Stimulated activated CD8-positive, alpha-beta memory T cell treated with anti-CD3 and anti-CD28 coated beads, Interleukin-12 subunit alpha, Interleukin-12 subunit beta, amount 100 ng/mL, for 4 hours (primary cell): Measurements from ENCODE around the gene MEI1.
A peak's percentile ranks its signal among the peaks of the same experiment; 100 is the strongest.
"Not testable (repeated sequence)": the region's sequence is repeated elsewhere in the genome, so short reads cannot be mapped to it uniquely, and the experiment has no call there.

ENCODE experiments used
- DNase-seq: peaks from one replicate; pipeline ENCODE4 v3.0.0-alpha.2; 2020; ENCODE audit warnings: low read depth

Gene MEI1

DNA sequence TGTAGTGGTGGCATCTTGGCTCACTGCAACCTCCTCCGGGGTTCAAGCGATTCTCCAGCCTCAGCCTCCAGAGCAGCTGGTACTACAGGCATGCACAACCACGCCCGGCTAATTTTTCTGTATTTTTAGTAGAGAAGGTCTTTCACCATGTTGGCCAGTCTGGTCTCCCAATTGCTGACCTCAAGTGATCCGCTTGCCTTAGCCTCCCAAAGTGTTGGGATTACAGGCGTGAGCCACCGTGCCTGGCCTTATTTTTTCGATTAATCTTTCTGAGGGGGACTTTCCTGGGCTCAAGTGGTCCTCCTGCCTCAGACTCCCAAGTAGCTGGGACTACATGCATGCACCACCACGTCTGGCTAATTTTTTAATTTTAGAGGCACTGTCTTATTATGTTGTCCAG is 16.3 kb upstream of the MEI1 start:
- DNase-seq, result no peak

- no peak for DNase-seq
Measured at GRCh38 chr22:41683616-41684015, 15.7 kb upstream of the MEI1 start.

DNA sequence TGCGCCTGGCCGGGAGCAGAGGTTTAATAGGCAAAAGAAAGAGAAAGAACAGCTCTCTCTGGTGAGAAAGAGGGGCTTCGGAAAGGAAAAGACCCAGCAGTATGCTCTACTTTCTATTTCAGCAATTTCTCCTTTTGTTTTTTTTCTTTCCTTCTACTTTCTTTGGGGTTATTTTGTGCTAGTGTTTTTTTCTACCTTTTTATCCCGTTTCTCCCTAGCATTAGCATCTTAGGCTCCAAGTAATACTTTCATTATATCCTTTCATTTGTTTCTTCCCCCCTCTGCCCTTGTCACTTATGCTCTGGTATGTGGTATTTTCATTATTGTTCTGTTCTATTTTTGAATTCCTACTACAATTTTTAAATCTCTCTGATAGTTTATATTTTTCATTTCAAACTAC is 15.1 kb upstream of the MEI1 start:
- no peak for DNase-seq

DNA sequence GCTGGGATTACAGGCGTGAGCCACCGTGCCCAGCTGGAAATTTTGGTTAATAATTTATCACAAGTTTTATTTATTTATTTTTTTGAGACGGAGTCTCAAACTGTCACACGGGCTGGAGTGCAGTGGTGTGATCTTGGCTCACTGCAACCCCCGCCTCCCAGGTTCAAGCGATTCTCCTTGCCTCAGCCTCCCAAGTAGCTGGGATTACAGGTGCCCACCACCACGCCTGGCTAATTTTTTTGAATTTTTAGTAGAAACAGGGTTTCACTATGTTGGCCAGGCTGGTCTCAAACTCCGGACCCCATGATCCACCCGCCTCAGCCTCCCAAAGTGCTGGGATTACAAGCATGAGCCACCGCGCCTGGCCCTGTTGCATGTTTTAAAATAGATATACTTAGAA is 12.4 kb upstream of the MEI1 start:
- not testable (repeated sequence) for DNase-seq

- DNase-seq, result no peak
Measured at GRCh38 chr22:41687901-41688364, 11.4 kb upstream of the MEI1 start.

- peak; percentile 85 for DNase-seq
Measured at GRCh38 chr22:41688365-41689211, 10.7 kb upstream of the MEI1 start, which contains the start of gene SNU13. TSS of gene SNU13 (minus strand) at chr22:41688867. CDS start at chr22:41688796, 71 bp downstream.

- DNase-seq, result no peak
Measured at GRCh38 chr22:41690476-41690875, 8.8 kb upstream of the MEI1 start.

DNA sequence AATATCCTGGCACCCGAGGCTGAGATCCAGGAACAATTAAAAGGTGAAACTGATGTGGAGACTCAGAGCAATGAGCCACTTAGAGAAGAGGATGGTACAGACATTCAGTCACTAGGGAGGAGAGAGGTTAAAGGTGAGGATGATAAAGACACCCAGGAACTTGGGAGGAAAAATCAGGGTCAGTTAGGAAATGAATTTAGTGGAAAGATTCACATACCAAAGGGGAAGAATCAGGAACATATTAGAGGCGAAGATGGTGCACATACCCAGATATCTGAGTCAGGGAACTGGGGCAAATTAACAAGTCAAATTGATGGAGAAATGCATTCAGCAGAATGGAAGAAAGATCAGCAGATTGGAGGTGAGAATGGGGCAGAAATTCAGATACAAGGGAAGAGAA is 4.1 kb upstream of the MEI1 start:
- no peak for DNase-seq

DNA sequence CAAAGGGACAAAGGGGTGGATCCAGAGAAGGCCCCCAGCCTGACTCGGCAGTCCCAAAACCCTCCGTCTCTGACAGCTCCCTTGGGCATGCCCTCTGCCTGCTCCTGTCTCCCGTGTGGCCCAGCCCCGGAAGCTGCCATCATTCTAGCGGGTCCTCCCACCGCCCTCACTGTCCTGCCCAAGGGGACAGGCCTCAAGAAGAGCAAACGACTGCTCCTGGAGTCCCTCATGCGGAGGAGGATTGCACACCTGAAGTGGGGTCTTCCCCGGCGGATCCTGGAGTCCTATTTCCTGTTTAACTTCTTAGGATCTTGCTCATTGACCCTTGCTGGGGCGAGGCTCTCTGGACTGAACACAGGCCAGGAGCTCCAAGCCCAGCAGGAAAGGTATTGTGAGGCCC is 2.6 kb upstream of the MEI1 start:
- DNase-seq, result no peak

GRCh38 chr22:41697126-41697775 is 2.1 kb upstream of the MEI1 start:
- peak; percentile 76 for DNase-seq

GRCh38 chr22:41700108-41700364 is 733 bp downstream of the MEI1 start:
- DNase-seq, result no peak

- no peak for DNase-seq
Measured at GRCh38 chr22:41702763-41703162, 3.5 kb downstream of the MEI1 start.

DNA sequence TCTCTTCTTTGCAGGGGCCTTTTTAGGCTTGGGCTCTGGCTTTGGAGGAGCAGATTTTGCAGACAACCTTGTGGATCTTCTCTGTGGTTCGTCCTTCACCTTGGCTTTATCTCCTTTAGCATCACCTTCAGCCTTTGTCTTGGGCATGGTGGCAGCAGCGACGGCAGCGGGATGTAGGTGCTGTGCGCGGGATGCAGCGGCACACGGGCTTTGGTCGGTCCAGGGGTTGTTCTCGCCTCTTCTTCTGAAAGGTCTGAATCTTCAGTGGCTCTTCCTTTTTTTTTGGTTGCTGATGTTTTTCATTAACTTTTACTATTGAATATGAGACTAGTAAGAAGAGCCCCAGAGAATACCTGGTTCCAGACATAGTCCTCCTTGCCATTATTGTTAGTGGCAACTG is 10.0 kb downstream of the MEI1 start:
- no peak for DNase-seq

GRCh38 chr22:41713004-41713403 is 13.7 kb downstream of the MEI1 start:
- no peak for DNase-seq

- DNase-seq, result no peak
Measured at GRCh38 chr22:41722496-41722895, 23.2 kb downstream of the MEI1 start.

- no peak for DNase-seq
Measured at GRCh38 chr22:41725510-41726110, 26.3 kb downstream of the MEI1 start.

GRCh38 chr22:41731609-41732008 is 32.3 kb downstream of the MEI1 start:
- DNase-seq, result no peak

- DNase-seq, result no peak
Measured at GRCh38 chr22:41732096-41732772, 32.9 kb downstream of the MEI1 start.

DNA sequence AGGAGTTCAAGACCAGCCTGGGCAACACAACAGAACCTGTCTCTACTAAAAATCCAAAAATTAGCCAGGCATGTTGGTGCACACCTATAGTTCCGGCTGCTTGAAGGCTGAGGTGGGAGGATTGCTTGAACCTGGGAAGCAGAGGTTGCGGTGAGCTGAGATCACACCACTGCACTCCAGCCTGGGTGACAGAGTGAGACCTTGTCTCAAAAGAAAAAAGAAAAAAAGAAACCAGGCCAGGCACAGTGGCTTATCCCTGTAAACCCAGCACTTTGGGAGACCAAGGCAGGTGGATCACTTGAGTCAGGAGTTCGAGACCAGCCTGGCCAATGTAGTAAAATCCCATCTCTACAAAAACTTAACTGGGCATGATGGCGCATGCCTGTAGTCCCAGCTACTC is 33.9 kb downstream of the MEI1 start:
- DNase-seq, result not testable (repeated sequence)

DNA sequence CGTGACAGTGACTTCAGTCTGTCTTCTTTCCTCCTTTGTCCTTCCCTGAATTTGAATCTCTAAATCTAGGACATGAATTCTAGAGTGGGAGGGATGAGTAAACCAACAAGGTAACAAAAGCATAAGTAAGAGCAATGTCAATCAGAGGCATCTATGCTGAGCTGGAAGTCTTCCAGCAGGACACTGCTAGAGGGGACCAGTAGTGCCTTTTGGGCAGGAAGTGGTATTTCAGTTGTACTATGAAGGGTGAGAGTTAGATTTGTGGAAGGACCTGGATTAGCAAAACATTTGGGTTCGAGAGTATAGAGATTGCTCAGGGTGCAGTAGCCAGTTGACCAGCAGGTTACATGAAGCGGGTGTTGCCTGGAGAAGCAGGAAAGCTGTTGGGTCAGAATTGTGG is 40.3 kb downstream of the MEI1 start:
- DNase-seq, result no peak

DNA sequence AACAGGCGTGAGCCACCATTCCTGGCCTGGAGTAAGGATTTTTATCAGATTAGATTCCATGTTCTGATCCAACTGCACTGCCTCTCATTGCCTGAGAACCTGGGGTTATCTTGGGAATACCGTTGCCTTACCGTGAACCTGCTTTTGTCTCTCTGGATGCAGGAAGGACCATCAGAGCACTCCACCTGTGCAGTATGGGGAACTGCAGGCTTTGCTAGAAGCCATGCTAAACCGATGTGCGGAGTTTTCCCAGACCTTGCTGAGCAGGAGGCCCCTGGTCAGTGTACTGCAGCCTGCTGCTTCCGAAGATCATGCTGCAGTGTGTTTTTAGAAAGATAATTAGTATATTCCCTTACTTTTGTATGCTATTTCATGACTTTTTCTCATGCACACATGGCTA is 43.6 kb downstream of the MEI1 start:
- DNase-seq, result no peak

GRCh38 chr22:41745968-41746367 is 46.7 kb downstream of the MEI1 start:
- no peak for DNase-seq
